ENCODE results near the gene INTS7.

Gene INTS7

GRCh38 chr1:212053993-212054392 lies 18.6 kb upstream of the INTS7 start:
- TF ChIP-seq CTCF (conservative IDR thresholded peaks at IDR 0.05): no peak
- no peak overlapping the region for H3K27ac ChIP-seq

DNA sequence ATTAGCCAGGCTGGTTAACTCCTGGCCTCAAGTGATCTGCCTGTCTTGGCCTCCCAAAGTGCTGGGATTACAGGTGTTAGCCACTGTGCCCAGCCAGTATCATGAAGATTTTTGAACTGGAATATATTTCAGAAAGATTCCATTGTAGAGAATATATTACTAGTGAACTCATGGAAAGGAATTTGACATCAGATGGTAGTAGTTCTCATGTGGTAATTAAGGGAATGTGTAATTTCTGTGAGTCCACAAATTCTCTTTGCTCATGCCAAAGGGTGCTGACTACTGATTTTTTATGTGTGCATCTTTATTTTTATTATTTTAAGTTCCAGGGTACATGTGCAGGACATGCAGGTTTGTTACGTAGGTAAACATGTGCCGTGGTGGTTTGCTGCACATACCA lies 10.6 kb upstream of the INTS7 start:
- no peak overlapping the region for H3K27ac ChIP-seq
- no peak for TF ChIP-seq CTCF (conservative IDR thresholded peaks at IDR 0.05)

- no peak overlapping the region for H3K27ac ChIP-seq
- no peak for TF ChIP-seq CTCF (conservative IDR thresholded peaks at IDR 0.05)
Measured at GRCh38 chr1:212044851-212045250, 9.5 kb upstream of the INTS7 start.

DNA sequence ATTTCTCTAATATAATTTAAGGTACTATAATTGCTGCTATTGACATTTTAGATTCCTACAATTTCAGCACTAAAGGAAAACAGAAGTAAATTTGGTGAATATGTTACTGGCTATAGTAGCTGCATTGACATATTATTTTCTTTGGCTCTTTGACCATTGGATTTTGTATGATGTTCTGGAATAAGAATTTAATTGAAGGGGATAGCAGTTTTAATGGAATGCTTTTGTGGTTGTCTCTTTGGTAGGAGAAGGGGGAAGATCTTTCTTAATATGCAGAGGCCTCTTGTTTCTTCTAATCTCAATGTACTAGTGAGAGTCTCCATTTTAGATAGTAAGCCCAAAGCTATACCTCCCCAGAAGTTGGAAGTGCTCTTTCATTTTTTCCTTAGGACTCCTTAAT lies 7.1 kb upstream of the INTS7 start:
- no peak overlapping the region for H3K27ac ChIP-seq
- TF ChIP-seq CTCF (conservative IDR thresholded peaks at IDR 0.05): no peak

GRCh38 chr1:212040629-212041412 lies 5.5 kb upstream of the INTS7 start:
- TF ChIP-seq CTCF (conservative IDR thresholded peaks at IDR 0.05): no peak
- no peak overlapping the region for H3K27ac ChIP-seq

- no peak for TF ChIP-seq CTCF (conservative IDR thresholded peaks at IDR 0.05)
Measured at GRCh38 chr1:212039622-212040021, 4.3 kb upstream of the INTS7 start.

GRCh38 chr1:212037900-212038299 lies 2.5 kb upstream of the INTS7 start:
- H3K27ac ChIP-seq: no peak overlapping the region
- TF ChIP-seq CTCF (conservative IDR thresholded peaks at IDR 0.05): no peak

More at GRCh38 chr1:212039622-212040021, 4.3 kb upstream of the INTS7 start:
- no peak overlapping the region for H3K27ac ChIP-seq
